ENCODE results near the gene VIPAS39.

VIPAS39 gene

GRCh38 chr14:77400216-77400615, 57.2 kb downstream of the VIPAS39 start:
- no peak for DNase-seq

- no peak for DNase-seq
Measured at GRCh38 chr14:77390188-77390587, 67.2 kb downstream of the VIPAS39 start.

- no peak for DNase-seq
Measured at GRCh38 chr14:77378701-77379100, 78.7 kb downstream of the VIPAS39 start.

- no peak for DNase-seq
Measured at GRCh38 chr14:77377502-77377844, 79.9 kb downstream of the VIPAS39 start.

- peak; percentile 75 for DNase-seq
Measured at GRCh38 chr14:77376771-77377501, 80.5 kb downstream of the VIPAS39 start, which contains the start of the genes SAMD15 and TMED8. TSS of gene SAMD15 (plus strand) at chr14:77377379. CDS start at chr14:77377419, 40 bp downstream. TSS of gene TMED8 (minus strand) at chr14:77377094. CDS start at chr14:77377053, 41 bp downstream.

All from T-helper 9 cell (primary cell).